Liver (tissue), 2 donors: ENCODE data around the gene ATG9A.

ENCODE experiments used
- CTCF ChIP-seq: fragments of 150-350 bp; IDR thresholded peaks from 2 replicates; pipeline ENCODE4 v1.5.1; 2017; ENCODE audit warnings: improper control_type of control experiment, low read depth, low read length; ENCODE audit not compliant: missing input control
- REST ChIP-seq: IDR thresholded peaks from 2 replicates; pipeline ENCODE4 v1.6.1; 2016; ENCODE audit warnings: antibody characterized with exemption, mild to moderate bottlenecking
- YY1 ChIP-seq: IDR thresholded peaks from 2 replicates; pipeline ENCODE4 v1.6.1; 2016; ENCODE audit warnings: antibody characterized with exemption, mild to moderate bottlenecking
- donor health status: healthy.

- no peak for TF ChIP-seq REST
- TF ChIP-seq CTCF = no peak
- TF ChIP-seq YY1 = peak; percentile 88
These were observed at the start of gene ATG9A, which contains the start of gene ANKZF1 for GRCh38 chr2:219229305-219230058.
